IPS DF 6.9 (cell line): ENCODE measurements around the gene EEPD1.
"Not testable (repeated sequence)": the region's sequence is repeated elsewhere in the genome, so short reads cannot be mapped to it uniquely, and the experiment has no call there.

ENCODE experiments used
- DNase-seq: peaks from one replicate; pipeline ENCODE4 v3.0.0-alpha.2; 2013; ENCODE audit warnings: low read depth, low spot score
- H3K27ac ChIP-seq: one replicate; pipeline ENCODE4 v1.5.1; 2013; ENCODE audit warnings: low read length, control low read depth
- H3K27me3 ChIP-seq: 2 replicates; pipeline ENCODE4 v1.6.1; 2013; ENCODE audit warnings: mild to moderate bottlenecking, low read length; ENCODE audit not compliant: control insufficient read depth, insufficient read depth
- H3K36me3 ChIP-seq: 2 replicates; pipeline ENCODE4 v1.6.1; 2013; ENCODE audit warnings: low read length; ENCODE audit not compliant: control insufficient read depth, insufficient read depth
- H3K4me1 ChIP-seq: 2 replicates; pipeline ENCODE4 v1.6.1; 2013; ENCODE audit warnings: low read length; ENCODE audit not compliant: control insufficient read depth, insufficient read depth
- H3K4me3 ChIP-seq: 2 replicates; pipeline ENCODE4 v1.5.1; 2013; ENCODE audit warnings: mild to moderate bottlenecking, low read length
- H3K9me3 ChIP-seq: 2 replicates; pipeline ENCODE4 v1.6.1; 2013; ENCODE audit warnings: low read length, inconsistent platforms; ENCODE audit not compliant: control insufficient read depth, insufficient read depth
- WGBS: extraction: QIAGEN DNeasy Blood & Tissue Kit; methylation state at CpG from one replicate; pipeline ENCODE4 v1.1.7; 2013; ENCODE audit warnings: mixed read lengths, missing lambda C conversion rate; ENCODE audit not compliant: insufficient read length, insufficient coverage; 5-methylcytosine and 5-hydroxymethylcytosine counted together

Gene EEPD1

GRCh38 chr7:36145686-36146085 lies 7.4 kb upstream of the EEPD1 start:
- no CpG with 5 or more reads among the region's 1 CpG for WGBS
- Histone ChIP-seq H3K4me3 (no peak overlapping the region), H3K4me1 (no peaks in the 10 kb centered on the region; the same call in none of the 2 replicates), H3K36me3 (no peaks in the 10 kb centered on the region), H3K9me3 (no peaks in the 10 kb centered on the region), H3K27me3 (no peaks in the 10 kb centered on the region), H3K27ac (no peak overlapping the region)
- no peak for DNase-seq

DNA sequence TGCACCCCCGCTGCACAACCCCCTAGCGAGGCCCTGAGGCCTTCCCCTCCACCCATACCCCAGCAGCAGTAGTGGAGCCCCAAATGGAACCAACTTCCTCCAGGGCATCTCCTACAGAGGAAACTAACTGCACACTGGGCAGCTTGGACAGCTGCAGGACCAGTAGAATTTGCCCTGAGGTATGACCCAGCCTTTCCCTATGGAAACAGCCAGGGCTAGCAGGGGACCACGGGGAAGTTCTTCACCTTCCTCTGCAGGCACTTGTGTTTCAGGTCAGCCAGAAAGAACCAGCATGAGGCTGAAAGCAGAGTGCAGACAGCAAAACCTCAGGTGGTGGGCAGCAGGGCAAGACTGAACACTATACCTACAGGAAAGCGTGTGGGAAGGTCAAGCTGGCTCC lies 5.7 kb upstream of the EEPD1 start:
- peaks cover 2% of the 10 kb centered on the region for H3K4me1 ChIP-seq
- H3K4me3 ChIP-seq: no peak overlapping the region
- no CpG with 5 or more reads among the region's 4 CpGs for WGBS
- no peaks in the 10 kb centered on the region for H3K9me3 ChIP-seq
- no peaks in the 10 kb centered on the region for H3K36me3 ChIP-seq
- no peaks in the 10 kb centered on the region for H3K27me3 ChIP-seq
- no peak for DNase-seq
- H3K27ac ChIP-seq: no peak overlapping the region

- Histone ChIP-seq H3K27ac (no peak overlapping the region), H3K9me3 (no peaks in the 10 kb centered on the region), H3K4me3 (no peak overlapping the region), H3K4me1 (peaks cover 2% of the 10 kb centered on the region; the same call in 1 of the 2 replicates), H3K36me3 (no peaks in the 10 kb centered on the region), H3K27me3 (no peaks in the 10 kb centered on the region)
- no CpG with 5 or more reads among the region's 4 CpGs for WGBS
- no peak for DNase-seq
Measured at GRCh38 chr7:36148422-36149065, 4.5 kb upstream of the EEPD1 start.

DNA sequence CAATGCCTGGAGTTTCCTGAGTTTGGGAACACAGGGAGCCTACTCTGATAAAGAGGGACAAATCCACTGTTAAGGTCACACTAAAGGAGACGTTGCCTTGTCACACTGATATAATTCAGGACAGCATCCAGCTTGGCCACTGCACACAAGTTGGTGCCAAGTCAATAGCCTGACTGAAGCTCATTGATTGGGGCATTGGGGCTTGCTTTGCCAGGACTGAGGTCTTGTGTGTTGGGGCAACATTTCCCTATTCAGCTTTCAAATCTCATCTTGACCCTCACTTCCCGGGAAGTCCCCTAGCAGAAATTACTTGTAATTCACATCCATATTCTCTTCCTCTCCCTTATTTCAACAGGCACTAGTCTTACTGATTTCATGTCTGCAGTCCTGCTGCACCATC lies 3.8 kb upstream of the EEPD1 start:
- H3K36me3 ChIP-seq, H3K27me3 ChIP-seq, DNase-seq, H3K9me3 ChIP-seq, H3K27ac ChIP-seq, H3K4me3 ChIP-seq, H3K4me1 ChIP-seq: not testable (repeated sequence)
- WGBS: no CpG with 5 or more reads among the region's 2 CpGs

GRCh38 chr7:36149694-36150452 lies 3.2 kb upstream of the EEPD1 start:
- Histone ChIP-seq H3K9me3 (no peaks in the 10 kb centered on the region), H3K36me3 (no peaks in the 10 kb centered on the region), H3K4me1 (peaks cover 2% of the 10 kb centered on the region; the same call in 1 of the 2 replicates), H3K27ac (no peak overlapping the region), H3K4me3 (no peak overlapping the region), H3K27me3 (no peaks in the 10 kb centered on the region)
- no CpG with 5 or more reads among the region's 8 CpGs for WGBS
- no peak for DNase-seq

DNA sequence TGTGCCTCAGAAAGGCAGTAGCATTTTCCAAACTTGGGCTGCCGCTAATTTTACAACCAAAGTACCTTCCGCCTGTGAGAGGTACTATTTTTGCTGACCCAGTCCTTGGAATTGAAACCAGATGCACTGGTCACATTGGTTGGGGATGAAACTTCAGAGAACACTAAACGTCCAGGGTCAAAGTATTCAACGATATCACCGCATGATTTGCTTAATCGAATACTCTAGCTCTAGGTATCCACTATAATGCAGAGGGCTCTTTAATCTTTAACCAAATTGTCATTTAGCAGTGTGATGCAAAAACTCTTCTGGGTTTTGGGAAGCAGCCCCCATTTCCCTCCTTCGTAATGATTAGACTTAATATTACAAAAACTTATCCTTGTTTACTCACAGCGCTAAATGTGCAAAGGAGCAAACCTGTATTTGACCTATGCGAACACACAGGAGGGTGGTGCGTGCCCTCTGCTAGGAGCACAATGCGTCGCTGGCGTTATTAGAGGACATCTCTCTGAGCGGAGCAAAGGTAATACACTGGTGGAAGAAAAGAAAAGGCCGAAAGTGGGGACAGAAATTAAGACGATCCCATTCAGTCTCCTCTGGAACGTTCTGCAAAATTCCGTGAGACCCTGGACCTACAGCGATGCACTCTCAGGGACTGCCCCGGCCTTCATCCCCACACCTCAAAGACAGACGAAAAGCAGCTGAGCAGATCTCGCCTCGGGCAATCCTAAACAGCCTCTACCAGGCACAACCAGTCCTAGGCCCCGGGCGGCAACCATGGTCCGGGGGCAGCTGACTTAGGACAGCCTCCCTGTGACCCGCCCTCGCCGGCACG lies 916 bp upstream of the EEPD1 start:
- H3K27ac ChIP-seq: no peak overlapping the region
- no CpG with 5 or more reads among the region's 30 CpGs for WGBS
- no peak for DNase-seq

DNA sequence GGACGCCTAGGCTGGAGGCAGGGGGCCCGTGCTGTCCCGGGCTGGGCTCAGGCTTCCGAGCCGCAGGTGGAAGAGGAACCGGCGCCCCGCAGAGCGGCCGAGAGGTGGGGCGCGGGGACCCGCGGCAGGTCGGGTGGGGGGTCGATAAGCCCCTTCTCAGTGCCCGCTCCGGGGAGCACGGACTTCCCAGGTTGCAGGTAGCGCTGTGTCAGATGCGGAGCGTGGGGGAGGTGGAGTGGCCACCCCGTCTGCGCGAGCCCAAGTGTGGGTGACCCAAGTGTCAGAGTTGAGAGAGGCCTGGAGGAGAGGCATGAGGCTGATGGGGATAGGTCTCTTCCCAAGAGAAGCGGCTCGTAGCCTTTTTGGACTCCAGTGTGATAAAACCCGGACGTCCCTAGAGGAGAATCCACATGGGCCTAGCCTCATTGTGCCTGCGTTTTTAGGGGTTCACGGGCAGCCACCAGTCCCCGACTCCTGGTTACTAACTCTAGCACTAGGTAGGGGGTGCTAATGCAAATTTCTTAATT lies 580 bp downstream of the EEPD1 start:
- no peak for DNase-seq
- no peak overlapping the region for H3K27ac ChIP-seq
- H3K4me1 ChIP-seq: 0 out of 2 replicates have a peak, but pooled peaks cover 2% of the 10 kb centered on the region
- WGBS: no CpG with 5 or more reads among the region's 32 CpGs
- no peaks in the 10 kb centered on the region for H3K27me3 ChIP-seq
- H3K36me3 ChIP-seq: no peaks in the 10 kb centered on the region
- no peaks in the 10 kb centered on the region for H3K9me3 ChIP-seq
- peak overlapping the region; percentile 66 for H3K4me3 ChIP-seq

More for the DNA sequence above, 916 bp upstream of the EEPD1 start:
- H3K27me3 ChIP-seq: no peaks in the 10 kb centered on the region
- H3K4me3 ChIP-seq: peak overlapping the region; percentile 39; the same call in 1 of the 2 replicates
- 0 out of 2 replicates have a peak, but pooled peaks cover 2% of the 10 kb centered on the region for H3K4me1 ChIP-seq
- H3K36me3 ChIP-seq: no peaks in the 10 kb centered on the region
- no peaks in the 10 kb centered on the region for H3K9me3 ChIP-seq

- Histone ChIP-seq H3K9me3 (no peaks in the 10 kb centered on the region), H3K4me1 (0 out of 2 replicates have a peak, but pooled peaks cover 2% of the 10 kb centered on the region), H3K27ac (no peak overlapping the region), H3K27me3 (no peaks in the 10 kb centered on the region), H3K36me3 (no peaks in the 10 kb centered on the region), H3K4me3 (no peak overlapping the region)
- no peak for DNase-seq
- WGBS: no CpG with 5 or more reads among the region's 44 CpGs
Measured at GRCh38 chr7:36154255-36155212, 1.5 kb downstream of the EEPD1 start.

GRCh38 chr7:36155811-36156361 lies 2.8 kb downstream of the EEPD1 start:
- Histone ChIP-seq H3K27me3 (no peaks in the 10 kb centered on the region), H3K27ac (no peak overlapping the region), H3K36me3 (no peaks in the 10 kb centered on the region), H3K9me3 (no peaks in the 10 kb centered on the region), H3K4me1 (0 out of 2 replicates have a peak, but pooled peaks cover 2% of the 10 kb centered on the region), H3K4me3 (no peak overlapping the region)
- WGBS: no CpG with 5 or more reads among the region's 12 CpGs
- no peak for DNase-seq
